ENCODE measurements around the gene FOSL2. TPM values are rescaled to one million over a fixed set of nuclear protein-coding genes. Genes with fewer than 3 reads are reported as not detected.

FOSL2 gene
- total RNA-seq, 1 donor from 2014 or later: 45.7 TPM

GRCh38 chr2:28419003-28419402 is 26.3 kb downstream of the FOSL2 start:
- intact Hi-C loops (cut with DNase I): no loop called here
- DNase-seq: no peak
- ATAC-seq (ENCODE audit: poor library complexity): no peak

GRCh38 chr2:28419443-28420270 is 27.0 kb downstream of the FOSL2 start:
- ATAC-seq (ENCODE audit: poor library complexity): no peak
- DNase-seq: peak; percentile 30
- intact Hi-C loops (cut with DNase I): no loop called here

DNA sequence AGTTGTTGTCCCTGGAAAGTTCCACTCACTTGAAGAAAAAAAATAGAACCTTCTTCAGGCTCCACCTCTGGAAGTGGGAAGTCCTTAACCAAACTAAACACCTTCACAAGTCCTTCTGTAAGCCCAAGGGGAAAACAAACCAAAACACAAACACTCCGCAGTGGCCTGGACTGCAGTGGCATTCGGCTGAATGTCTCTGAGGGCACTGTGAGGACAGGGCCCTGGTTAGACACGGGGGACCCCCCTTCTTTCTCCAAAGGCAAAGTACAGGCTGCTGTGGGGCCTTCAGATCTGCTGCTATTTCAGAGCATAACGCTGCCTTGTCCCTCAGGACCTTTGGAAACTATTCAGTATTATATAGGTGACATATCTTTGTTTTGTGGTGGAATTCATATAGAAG is 28.1 kb downstream of the FOSL2 start:
- intact Hi-C loops (cut with DNase I): no loop called here

GRCh38 chr2:28422908-28423741 is 30.5 kb downstream of the FOSL2 start:
- intact Hi-C loops (cut with DNase I): no loop called here
- ATAC-seq (ENCODE audit: poor library complexity) (no peak), DNase-seq (peak; percentile 33)

More for the DNA sequence above, 28.1 kb downstream of the FOSL2 start:
- DNase-seq: no peak
- no peak for ATAC-seq (ENCODE audit: poor library complexity)

- intact Hi-C loops (cut with DNase I): no loop called here
- DNase-seq (no peak), ATAC-seq (ENCODE audit: poor library complexity) (peak; percentile 37)
These were observed 31.4 kb downstream of the FOSL2 start for GRCh38 chr2:28423856-28424605.

GRCh38 chr2:28424799-28425463 is 32.3 kb downstream of the FOSL2 start:
- DNase-seq (no peak), ATAC-seq (ENCODE audit: poor library complexity) (no peak)
- intact Hi-C loops (cut with DNase I): no loop called here

GRCh38 chr2:28425464-28425835 is 32.8 kb downstream of the FOSL2 start:
- intact Hi-C loops (cut with DNase I): no loop called here
- no peak for ATAC-seq (ENCODE audit: poor library complexity)
- no peak for DNase-seq

DNA sequence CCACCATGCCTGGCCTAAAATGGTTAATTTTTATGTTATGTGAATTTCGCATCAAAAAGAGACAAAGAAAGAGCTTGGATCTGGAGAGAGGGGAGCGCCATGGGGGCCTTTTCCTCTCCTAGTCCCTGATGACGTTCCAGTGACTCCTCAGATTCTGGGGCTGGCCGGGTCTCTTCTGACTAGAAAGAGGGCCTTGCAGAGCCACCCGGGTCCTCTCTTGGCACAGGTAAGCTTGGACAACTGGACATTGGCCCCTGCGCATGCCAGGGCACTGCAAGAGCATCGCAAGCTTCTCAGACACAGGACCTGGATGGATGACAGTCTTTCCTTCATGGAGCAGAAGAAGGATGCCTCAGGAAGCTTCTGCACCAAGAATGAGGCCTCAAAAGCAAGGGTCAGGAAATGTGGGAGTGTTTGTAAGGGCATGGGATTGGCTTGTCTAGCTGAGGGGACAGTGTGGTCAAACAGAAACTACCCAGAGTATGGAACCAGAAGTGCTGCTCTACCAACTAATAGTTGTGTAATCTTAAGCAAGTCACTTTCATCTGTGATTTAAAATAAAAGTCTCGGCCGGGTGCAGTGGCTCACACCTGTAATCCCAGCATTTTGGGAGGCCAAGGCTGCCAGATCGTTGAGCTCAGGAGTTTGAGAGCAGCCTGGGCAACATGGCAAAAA is 35.2 kb downstream of the FOSL2 start:
- peak; percentile 17 for DNase-seq
- intact Hi-C loops (cut with DNase I): no loop called here

DNA sequence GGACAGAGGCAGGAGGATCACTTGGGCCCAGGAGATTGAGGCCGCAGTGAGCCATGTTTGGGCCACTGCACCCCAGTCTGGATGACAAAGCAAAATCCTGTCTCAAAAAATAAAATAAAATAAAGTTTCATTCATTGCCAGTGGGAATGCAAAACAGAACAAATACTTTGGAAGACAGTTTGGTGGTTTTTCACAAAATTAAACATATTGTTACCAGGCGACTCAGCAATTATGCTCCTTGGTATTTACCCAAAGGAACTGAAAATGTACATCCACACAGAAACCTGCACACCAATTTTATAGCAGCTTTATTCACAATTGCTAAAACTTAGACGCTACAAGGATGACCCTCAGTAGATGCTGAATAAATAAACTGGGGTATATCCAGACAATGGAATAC is 35.8 kb downstream of the FOSL2 start:
- no peak for DNase-seq
- ATAC-seq (ENCODE audit: poor library complexity): no peak
- intact Hi-C loops (cut with DNase I): no loop called here

More for the DNA sequence above, 35.2 kb downstream of the FOSL2 start:
- ATAC-seq (ENCODE audit: poor library complexity): no peak

- ATAC-seq (ENCODE audit: poor library complexity) (no peak), DNase-seq (no peak)
- intact Hi-C loops (cut with DNase I): no loop called here
These were observed 37.1 kb downstream of the FOSL2 start for GRCh38 chr2:28429636-28430376.

- intact Hi-C loops (cut with DNase I): no loop called here
- ATAC-seq (ENCODE audit: poor library complexity): no peak
- DNase-seq: peak; percentile 6
These were observed 37.7 kb downstream of the FOSL2 start for GRCh38 chr2:28430377-28430765.

DNA sequence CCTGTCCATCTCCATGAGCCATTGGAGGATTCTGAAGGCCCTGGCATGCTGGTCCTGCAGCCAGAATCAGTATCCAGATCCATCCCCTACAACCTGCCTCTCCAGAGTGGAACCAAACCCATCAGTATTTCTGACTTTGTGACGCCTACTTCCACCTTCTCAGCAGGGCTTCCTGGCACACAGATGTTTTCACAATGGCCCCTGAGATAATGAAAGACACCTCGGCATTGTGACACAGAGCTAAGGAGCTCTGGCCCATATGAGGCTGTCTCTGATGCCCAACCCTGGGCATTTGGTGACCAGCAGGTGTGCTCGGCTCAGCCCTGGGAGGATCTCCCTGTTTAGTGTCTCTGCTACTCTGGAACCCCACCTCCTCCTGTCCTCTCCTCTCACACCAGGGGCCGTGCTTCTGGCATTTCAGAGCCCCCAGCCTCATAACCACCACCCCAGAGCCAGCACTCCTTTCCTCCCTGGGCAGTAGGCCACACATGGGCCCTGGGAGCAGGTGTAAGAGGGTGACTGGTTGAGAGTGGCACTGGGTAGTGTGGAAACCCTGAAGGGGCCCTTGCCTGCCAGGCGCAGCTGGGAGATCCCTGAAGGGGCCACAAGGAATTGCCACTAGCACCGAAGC is 38.2 kb downstream of the FOSL2 start:
- no peak for ATAC-seq (ENCODE audit: poor library complexity)
- DNase-seq: peak; percentile 9
- intact Hi-C loops (cut with DNase I): no loop called here

- no peak for DNase-seq
- ATAC-seq (ENCODE audit: poor library complexity): no peak
- intact Hi-C loops (cut with DNase I): no loop called here
These were observed 39.1 kb downstream of the FOSL2 start for GRCh38 chr2:28431741-28432140.

DNA sequence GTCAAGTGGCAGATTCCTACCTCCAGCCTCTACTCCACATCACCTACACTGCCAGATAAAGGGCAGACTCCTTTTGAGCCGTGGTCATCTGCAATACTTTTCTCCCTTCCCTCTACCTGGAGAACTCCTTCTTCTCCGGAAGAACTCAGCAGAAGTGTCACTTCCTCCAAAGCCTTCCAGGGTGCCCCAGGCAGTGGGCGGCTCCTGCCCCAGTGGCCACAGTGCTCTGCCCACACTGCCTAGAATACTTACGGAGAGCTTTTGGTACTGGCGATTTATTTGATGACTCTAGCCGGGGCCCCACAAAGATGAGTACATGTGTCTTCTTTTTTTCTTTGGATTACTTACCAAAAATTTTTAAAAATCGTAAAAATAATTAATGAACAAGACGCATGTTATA is 39.7 kb downstream of the FOSL2 start:
- ATAC-seq (ENCODE audit: poor library complexity): no peak

DNA sequence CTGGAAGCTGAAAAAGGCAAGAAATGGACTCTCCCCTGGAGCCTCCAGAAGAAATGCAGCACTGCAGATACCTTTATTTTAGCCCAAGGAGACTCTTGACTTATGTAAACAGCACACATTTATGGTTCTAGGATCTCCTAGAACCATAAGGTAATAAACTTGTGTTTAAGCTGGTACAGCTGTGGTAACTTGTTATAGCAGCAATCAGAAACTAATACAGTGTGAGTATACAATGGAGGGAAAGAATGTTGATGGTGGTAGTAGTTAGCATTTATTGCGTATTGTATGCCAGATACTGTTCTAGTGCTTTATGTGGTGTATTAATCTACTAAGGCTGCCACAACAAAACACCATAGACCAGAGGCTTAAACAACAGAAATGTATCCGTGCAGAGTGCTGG is 40.6 kb downstream of the FOSL2 start:
- ATAC-seq (ENCODE audit: poor library complexity): no peak
- intact Hi-C loops (cut with DNase I): no loop called here

More for the DNA sequence above, 39.7 kb downstream of the FOSL2 start:
- no peak for DNase-seq
- intact Hi-C loops (cut with DNase I): no loop called here

GRCh38 chr2:28433935-28434599 is 41.4 kb downstream of the FOSL2 start:
- DNase-seq (no peak), ATAC-seq (ENCODE audit: poor library complexity) (no peak)
- intact Hi-C loops (cut with DNase I): no loop called here

More for the DNA sequence above, 40.6 kb downstream of the FOSL2 start:
- DNase-seq: no peak

- peak; percentile 24 for DNase-seq
These were observed 41.9 kb downstream of the FOSL2 start for GRCh38 chr2:28434600-28434989.

More at GRCh38 chr2:28434600-28434989, 41.9 kb downstream of the FOSL2 start:
- intact Hi-C loops (cut with DNase I): no loop called here
- ATAC-seq (ENCODE audit: poor library complexity): no peak
